GM10847 (cell line): Measurements from ENCODE around the gene MSI2.

Experiments
- POLR2A ChIP-seq: IDR thresholded peaks from 2 replicates; pipeline ENCODE4 v1.6.1; 2011; ENCODE audit not compliant: insufficient read length; ENCODE audit errors: extremely low read depth

MSI2 gene

GRCh38 chr17:57467801-57468200 lies 211.5 kb downstream of the MSI2 start:
- TF ChIP-seq POLR2A, result no peak

GRCh38 chr17:57468932-57469775 lies 212.8 kb downstream of the MSI2 start:
- no peak for TF ChIP-seq POLR2A

- no peak for TF ChIP-seq POLR2A
These were observed 214.6 kb downstream of the MSI2 start for GRCh38 chr17:57470906-57471305.

- TF ChIP-seq POLR2A, result no peak
These were observed 215.6 kb downstream of the MSI2 start for GRCh38 chr17:57471868-57472368.

GRCh38 chr17:57475796-57476195 lies 219.5 kb downstream of the MSI2 start:
- TF ChIP-seq POLR2A, result no peak

GRCh38 chr17:57477522-57478362 lies 221.4 kb downstream of the MSI2 start:
- TF ChIP-seq POLR2A, result no peak

- TF ChIP-seq POLR2A, result no peak
These were observed 222.3 kb downstream of the MSI2 start for GRCh38 chr17:57478478-57479250.

- TF ChIP-seq POLR2A, result no peak
These were observed 224.3 kb downstream of the MSI2 start for GRCh38 chr17:57480438-57481196.

- no peak for TF ChIP-seq POLR2A
These were observed 225.6 kb downstream of the MSI2 start for GRCh38 chr17:57481910-57482391.

- TF ChIP-seq POLR2A, result no peak
These were observed 226.3 kb downstream of the MSI2 start for GRCh38 chr17:57482657-57483056.

GRCh38 chr17:57484081-57484666 lies 227.9 kb downstream of the MSI2 start:
- no peak for TF ChIP-seq POLR2A

GRCh38 chr17:57484826-57485565 lies 228.7 kb downstream of the MSI2 start:
- no peak for TF ChIP-seq POLR2A

- TF ChIP-seq POLR2A, result no peak
These were observed 229.2 kb downstream of the MSI2 start for GRCh38 chr17:57485566-57485865.

GRCh38 chr17:57485916-57486881 lies 229.9 kb downstream of the MSI2 start:
- TF ChIP-seq POLR2A, result no peak
